GM12872 (cell line): ENCODE measurements around the gene SH3BP5.

Source experiments
- TF ChIP-seq, protein P1 (sequence below): IDR thresholded peaks from 3 replicates; pipeline ENCODE4 v1.5.1; 2011; ENCODE audit warnings: low read depth, mild to moderate bottlenecking, low read length, moderate library complexity; ENCODE audit not compliant: insufficient read depth

SH3BP5 gene

DNA sequence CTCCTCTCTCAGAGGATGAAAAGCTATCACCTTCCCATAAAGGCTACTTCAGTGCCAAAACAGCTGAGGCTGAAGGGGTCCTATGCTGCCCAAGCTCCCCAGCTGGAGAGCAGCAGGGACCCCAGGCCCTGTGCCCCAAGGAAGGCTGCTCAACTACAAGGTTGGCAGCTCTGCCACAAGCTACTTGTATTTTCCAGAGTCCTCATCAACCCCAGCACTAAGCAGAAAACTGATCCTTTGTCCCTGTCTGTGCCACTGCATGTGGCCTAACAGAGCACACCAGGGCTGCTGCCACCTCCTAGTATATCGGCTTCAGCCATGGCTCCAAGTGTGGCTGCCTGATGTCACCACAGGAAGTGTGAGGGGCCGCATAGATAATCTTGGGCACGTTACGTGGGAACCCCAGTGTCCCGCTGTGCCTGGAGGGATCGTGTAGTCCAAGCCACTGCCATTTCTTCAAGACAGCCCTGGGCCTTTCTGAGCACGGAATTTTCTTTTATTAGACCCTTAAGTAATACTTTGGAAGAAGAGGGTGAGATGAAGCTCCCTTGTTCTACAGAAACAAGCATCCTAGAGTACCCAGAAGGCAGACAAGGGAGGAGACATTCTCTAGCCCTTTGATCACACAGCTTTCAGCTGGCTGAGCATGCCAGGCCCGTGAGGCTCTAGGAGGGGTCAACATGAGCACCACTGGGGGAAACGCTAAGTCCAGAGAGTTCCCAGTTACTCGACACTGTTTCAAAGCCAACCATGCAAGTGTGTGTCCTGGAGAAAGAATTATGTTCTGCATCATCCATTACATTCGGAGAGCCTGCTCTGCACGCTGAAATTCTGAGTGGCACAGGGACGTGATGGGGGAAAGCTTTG, 65.6 kb downstream of the SH3BP5 start:
- TF ChIP-seq, protein P1, sequence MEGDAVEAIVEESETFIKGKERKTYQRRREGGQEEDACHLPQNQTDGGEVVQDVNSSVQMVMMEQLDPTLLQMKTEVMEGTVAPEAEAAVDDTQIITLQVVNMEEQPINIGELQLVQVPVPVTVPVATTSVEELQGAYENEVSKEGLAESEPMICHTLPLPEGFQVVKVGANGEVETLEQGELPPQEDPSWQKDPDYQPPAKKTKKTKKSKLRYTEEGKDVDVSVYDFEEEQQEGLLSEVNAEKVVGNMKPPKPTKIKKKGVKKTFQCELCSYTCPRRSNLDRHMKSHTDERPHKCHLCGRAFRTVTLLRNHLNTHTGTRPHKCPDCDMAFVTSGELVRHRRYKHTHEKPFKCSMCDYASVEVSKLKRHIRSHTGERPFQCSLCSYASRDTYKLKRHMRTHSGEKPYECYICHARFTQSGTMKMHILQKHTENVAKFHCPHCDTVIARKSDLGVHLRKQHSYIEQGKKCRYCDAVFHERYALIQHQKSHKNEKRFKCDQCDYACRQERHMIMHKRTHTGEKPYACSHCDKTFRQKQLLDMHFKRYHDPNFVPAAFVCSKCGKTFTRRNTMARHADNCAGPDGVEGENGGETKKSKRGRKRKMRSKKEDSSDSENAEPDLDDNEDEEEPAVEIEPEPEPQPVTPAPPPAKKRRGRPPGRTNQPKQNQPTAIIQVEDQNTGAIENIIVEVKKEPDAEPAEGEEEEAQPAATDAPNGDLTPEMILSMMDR = no peak

DNA sequence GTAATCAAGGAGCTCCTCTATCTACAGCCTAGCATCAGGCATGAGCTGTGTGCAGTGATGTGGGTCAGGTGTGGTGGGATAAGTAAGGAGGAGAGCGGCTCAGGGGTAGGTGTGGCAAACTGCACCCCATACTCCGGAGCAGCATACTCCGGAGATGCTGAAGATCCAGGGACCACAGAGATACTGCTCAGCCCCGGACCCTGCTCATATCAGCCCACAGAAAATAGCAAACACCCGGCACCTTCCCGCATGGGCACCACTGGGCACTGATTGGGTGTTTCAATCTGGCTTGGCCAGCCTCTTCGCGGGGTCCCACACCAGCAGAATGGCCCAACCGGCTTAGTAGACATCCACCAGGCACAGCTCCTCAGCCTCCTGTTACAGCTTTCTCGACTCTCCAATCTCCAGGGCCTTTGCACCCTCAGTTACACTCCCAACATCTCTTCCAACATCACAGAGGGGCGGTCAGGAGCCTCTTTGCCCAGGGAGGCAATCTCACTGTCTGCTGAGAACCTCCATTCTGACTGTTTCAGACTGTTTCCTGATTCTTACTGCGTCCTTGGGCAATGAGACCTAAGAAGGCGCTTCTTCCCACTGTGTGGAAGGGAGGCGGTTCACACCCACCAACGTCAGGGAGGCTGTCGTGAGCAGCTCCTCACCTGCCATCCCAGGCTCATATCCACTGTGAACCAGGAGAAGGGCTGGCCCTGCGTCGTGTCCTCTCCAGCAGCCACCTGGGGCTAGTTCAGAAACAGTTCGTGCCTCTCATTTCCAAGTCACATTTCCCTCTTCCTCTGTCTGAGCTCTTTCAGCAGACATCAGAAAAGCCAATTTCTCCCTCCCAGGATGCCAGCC, 66.5 kb downstream of the SH3BP5 start:
- TF ChIP-seq, protein P1 = no peak

DNA sequence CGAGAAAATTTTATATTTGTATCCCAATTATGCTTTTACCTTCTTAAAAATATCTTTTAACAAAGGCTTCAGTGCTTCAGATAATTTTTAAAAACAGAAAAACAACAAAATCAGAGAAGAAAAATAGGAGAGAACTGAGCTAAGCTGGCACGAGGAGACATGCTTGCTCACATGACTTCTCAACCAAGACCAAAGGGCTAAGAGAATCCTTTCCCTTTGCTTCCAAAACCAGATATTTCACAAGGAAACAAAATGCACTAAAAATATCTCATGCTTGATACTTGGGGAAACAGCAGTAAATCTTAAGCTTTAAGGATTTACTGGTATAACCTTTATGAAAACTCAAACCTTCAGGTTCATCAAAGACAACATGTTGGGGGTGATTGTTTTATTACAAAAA, 67.9 kb downstream of the SH3BP5 start:
- TF ChIP-seq, protein P1 = no peak

DNA sequence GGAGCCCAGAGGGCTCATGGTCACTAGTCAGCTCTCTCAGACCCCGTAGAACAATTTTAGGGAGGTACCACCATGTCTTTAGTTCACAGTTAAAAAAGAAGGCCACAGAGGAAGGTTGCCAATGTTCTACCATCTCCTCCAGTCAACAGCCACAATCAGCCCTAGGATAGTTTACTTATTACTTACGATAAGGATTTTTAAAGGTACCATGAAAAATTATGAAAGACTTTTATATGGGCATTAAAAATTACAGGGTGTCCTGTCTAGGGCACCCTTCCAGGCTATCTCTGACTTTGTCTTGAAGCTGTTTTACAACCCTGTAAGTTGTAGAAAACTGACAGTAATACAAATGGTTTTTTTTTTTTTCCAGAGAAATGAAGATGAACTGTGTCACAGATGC, 68.5 kb downstream of the SH3BP5 start:
- TF ChIP-seq, protein P1 = no peak

DNA sequence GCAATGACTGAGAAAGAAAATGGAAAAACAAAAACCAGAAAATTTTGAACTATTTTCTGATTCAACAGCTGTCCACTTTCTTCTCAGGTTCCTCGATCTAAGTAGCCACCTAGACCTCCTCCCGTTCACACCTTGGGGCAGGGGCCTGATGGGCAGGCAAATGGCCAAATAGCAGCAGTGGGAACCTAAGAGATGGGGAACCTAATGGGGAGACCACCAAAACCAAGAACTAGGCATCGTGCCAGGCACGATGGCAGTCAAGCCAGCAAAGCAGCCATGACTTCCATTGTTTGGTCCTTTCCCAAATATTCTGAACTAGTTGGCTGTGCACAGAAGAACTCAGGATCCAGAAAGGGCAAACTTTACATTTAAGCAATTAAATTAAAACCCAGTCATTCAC, 69.3 kb downstream of the SH3BP5 start:
- TF ChIP-seq, protein P1 = no peak

DNA sequence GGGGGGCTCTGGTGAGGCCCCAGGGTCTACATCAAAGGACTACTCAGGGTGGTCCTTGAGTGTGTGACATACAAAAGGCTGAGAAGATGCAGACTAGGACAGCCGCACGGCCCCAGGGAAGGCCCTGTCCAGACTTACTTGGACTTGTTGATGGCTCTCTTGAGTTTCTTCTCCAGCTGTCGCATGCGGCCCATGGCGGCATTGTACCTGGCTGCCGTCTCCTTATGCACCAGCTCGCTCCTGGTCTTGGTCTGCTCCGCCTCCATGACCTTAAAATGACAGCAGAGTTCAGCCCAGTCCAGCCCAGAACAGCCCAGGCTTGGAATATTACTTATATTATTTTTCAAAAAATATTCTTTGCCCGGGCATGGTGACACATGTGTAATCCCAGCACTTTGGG, 70.4 kb downstream of the SH3BP5 start:
- TF ChIP-seq, protein P1 = no peak

DNA sequence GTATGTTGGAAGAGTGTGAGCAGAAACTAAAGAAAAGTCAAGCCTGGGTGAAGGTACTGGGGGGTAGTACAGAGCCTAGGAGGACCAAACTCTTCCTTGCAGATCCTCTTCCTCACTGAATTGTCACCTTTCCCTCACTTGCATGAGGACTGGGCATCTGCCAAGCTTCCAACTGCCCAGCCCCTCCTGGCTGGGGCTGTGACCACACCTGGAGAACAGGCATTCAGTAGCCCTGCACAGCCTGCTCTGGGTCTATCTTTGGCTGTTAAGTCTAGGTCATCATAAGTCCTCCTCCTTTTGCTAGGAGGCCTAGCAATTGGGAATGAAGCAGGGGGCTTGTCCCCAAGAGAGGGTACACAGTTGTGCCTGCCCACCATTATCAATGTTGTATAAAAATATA, 71.1 kb downstream of the SH3BP5 start:
- TF ChIP-seq, protein P1 = no peak
